ENCODE data around the gene FMNL2.

FMNL2 gene

DNA sequence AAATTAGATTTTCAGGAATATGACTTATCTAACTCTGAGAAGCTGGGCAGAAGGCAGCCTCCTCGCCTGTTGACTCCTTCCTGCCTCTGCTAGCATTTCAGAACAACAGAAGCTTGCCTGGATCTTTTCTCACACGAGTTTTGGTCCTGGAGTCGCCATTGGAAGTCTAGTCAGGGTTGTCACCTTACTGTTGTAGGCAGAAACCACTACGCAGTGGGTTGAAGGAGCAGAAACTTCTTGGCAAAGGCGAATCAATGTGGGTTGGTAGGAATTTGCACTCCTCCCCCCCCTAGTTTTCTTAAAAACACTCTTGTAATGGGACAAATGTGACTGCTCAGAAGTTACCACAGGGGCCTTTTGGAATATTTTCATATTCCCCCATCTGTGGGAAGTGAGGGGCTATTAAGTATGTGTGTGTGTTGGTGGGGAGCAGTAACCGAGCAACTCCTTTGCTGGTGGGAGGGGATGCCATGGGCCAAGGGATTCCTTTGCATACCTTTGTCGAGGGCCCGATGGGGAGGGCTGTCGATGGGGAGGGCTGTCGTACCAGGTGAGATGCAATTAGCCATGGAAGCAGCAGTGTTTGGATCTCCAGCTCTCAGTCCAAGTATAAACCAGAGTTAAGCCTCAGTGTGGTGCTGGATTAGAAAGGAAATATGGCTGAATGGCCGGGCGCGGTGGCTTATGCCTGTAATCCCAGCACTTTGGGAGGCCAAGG, 117.4 kb downstream of the FMNL2 start:
- no peak for DNase-seq

GRCh38 chr2:152453129-152453911, 118.3 kb downstream of the FMNL2 start:
- no peak for DNase-seq

GRCh38 chr2:152454371-152454770, 119.4 kb downstream of the FMNL2 start:
- no peak for DNase-seq

GRCh38 chr2:152454960-152455359, 120.0 kb downstream of the FMNL2 start:
- DNase-seq, result no peak

DNA sequence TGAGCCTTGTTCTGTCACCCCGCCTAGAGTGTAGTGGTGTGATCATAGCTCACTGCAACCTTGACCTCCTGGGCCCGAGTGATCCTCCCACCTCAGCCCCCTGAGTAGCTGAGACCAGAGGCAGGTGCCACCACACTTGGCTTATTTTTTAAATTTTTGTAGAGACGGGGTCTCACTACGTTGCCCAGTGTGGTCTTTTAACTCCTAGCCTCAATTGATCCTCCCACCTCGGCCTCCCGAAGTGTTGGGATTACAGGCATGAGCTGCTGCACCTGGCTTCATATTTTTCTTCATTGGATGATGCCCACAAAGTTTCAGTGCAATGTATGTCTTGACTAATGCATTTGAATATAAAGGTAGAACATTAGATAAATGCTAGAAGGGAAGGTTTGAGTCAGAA, 120.8 kb downstream of the FMNL2 start:
- DNase-seq, result no peak

DNA sequence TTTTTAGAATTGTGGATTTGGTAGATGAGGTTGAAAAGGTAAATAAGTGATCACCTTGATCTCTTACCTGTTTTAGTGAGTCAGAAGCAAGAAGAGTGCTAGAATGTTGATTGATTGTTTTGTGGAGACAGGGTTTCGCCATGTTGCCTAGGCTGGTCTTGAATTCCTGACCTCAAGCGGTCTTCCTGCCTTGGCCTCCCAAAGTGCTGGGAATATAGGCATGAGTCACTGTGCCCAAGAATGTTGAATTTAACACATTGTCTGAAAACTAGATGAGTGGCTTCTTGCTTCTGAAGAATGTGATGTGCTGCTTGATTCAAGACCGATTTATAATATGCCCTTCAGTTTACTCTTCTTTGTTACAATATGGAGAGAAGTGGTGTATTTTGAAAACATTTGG, 121.3 kb downstream of the FMNL2 start:
- no peak for DNase-seq

GRCh38 chr2:152458441-152458940, 123.5 kb downstream of the FMNL2 start:
- DNase-seq, result no peak

GRCh38 chr2:152459091-152459490, 124.1 kb downstream of the FMNL2 start:
- DNase-seq, result no peak

GRCh38 chr2:152460567-152460966, 125.6 kb downstream of the FMNL2 start:
- DNase-seq, result no peak

DNA sequence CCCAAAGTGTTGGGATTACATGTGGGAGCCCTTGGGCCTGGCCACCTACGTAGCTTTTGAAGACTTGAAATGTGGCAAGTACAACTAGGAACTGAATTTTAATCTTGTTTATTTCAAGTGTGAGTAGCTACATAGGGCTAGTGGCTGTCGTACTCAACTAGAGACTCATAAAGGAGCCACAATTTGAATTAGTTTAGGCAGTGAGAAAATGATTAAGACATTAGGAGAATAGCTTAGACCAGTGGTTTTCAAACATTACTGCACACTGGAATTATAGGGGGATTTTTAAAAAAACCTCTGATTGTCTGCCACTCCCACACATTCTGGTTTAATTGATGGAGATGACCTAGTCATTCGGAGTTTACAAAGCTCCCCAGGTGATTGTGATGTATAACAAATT, 127.1 kb downstream of the FMNL2 start:
- DNase-seq, result no peak

- DNase-seq, result no peak
These were observed 127.8 kb downstream of the FMNL2 start for GRCh38 chr2:152462779-152463178.

- no peak for DNase-seq
These were observed 130.0 kb downstream of the FMNL2 start for GRCh38 chr2:152464851-152465470.

DNA sequence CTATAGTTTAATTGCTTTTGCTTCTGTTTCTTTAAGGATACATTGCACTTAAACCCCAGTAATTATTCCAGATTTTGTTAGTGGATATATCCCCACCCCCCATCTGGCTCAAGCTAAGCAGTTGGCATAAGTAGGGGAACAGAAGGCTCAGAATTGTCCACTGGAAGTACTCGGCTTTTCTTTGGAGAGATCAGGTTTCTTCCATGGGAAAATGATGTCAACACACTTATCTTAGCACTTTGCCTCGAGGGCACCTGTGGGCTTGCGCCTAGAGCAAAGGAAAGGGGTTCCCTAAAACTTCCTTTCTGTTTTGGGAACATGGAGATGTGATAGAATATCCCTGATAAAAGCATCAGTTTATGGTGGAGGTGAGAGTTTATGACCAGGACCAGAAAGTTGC, 130.6 kb downstream of the FMNL2 start:
- DNase-seq, result no peak

DNA sequence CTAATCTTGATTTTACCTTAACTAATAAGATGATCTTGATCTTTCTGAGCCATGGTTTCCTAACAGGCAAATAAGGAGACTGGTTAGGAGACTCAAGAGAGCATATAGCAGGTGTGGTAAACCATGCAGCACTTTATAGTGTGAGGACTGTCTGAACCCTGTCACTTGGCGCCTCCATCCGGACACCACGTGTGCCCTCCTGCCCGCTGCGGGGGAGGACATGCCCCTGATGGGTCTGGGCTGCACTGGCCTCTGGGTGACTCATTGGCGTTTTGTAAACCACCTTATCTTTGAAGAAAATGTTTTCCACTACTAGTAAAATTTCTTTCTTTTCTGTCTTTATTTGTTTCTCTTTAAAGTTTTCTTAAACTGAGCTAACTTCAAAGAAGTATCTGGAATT, 131.1 kb downstream of the FMNL2 start:
- DNase-seq, result no peak

- DNase-seq, result no peak
These were observed 132.2 kb downstream of the FMNL2 start for GRCh38 chr2:152466980-152467676.

DNA sequence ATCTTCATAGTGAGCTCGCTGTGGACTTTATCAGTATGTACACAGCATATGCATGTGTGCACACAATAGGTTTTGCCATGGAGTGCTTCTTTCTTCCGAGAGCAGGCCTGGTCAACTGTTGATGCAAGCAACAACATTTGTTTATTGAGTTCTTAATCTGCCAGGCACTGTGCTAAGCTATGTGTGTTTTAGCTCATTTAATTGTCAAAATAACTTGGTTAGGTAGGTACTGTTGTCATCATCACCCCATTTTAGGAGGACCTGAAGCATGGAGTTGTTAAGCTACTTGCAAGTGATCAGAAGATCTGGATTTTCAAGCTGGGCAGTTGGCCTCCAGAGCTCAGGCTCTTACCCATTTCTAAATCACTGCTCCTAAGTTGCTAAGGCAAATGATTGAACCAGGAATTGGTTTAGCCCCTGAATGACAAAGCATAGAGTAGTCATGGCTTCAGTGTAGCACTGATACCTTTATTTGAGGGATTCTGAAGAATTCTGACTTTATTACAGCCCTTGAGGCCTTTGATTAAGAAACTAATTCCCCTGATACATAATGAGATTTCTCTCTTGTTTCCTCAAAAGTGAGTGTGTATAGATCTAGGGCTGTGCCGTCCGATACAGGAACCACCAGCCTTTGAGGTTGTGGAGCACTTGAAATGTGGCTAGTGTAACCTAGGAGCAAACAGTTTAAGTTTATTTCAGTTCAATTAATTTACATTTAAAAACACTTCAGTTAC, 132.9 kb downstream of the FMNL2 start:
- no peak for DNase-seq

DNA sequence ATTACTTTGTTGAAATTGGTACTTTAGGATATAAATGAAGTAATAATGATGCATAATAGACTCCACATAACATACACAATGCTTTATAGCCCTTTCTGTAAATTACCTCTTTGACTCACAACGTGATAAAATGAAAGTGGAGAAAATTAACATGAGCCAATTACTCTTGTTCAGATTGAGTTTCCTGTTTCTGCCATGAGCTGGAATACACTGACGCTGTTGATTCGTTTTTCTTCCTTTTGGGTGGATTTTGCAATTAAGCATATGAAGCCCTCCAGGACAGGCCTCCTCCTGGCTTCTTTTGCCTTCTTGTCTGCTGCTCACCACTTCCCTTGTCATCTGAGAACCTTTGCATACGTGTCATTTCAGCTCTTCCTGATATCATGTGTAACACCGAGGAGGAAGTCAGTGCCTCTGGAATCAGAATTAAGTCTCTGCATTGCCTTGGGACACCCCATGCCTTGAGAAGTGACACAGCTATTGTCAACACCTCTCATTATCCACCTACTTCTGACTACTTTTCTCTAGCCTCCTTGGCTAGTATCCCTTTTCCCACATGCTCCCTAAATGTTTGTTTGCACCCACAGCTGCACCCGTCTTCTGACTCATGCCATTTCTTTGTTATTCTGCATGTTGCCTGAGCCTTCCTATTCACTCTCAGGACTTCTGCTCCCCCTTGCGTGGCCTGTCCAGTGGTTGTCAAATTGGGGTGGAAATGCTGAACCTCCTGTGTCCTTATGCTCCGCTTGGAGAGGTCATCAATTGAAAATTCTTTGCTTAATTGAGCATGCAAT, 134.1 kb downstream of the FMNL2 start:
- no peak for DNase-seq

DNA sequence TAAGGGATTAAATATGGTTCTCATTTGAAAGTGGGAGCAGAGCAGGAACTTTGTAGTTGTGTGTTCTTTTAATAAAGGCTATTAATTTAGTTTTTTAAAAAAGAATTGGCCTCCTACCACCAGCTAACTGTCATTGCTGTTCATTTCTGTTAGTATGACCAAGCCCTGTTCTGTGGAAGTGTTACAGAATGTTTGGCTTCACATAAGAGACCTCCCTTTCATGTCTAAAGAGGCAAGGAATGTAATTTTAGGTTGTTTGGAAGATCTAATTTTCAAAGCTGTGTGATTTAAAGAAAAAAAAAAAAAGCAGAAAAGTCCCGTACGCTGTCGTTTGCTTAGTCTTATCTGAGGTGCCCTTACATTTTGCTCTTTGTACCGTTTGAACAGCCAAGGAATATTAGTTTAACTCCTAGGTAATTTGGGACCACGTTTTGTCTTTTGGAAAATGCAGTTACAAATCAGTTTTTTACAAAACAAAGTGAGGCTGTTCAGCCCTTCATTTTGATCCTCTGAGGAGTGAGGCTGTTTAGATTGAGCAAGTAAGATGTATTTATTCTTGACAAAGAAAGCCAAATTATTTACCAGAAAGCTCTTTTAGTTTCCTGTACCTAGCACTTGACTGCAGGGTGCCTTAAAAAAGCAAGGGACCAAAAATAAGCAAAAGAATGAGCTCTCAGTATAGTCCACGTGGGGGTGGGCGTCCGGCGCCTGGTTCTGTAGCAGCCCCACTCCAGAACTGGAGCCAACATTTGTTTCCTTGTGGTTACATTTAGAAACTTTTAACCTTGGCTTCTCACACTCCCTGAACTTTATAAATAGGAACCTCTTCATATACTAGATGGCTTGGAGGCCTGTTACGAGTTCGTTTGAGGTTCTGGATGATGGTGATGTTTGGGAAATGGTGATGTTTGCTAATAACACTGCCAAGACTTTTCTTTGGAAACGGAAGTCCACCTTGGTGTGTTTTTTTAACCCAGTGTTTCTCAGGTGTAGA, 136.2 kb downstream of the FMNL2 start:
- no peak for DNase-seq

DNA sequence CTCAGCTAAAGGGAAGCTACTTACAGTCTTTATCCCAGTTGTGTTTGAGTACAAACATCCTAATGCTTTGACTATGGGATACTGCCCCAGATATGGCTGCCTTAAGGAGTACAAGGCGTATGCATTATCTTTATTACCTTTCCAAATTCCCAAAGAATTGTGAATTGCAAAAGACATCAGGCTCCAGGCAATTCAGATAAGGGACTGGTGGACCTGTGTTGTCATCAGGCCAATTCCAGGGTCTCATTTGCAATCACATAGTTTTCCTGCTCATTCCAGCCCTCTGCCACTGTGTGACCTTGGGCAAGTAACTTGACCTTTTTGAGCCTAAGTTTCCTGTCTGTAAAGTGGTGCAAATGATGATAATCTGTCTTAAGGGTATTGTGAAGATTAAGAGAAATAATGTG, 137.5 kb downstream of the FMNL2 start:
- DNase-seq, result no peak

DNA sequence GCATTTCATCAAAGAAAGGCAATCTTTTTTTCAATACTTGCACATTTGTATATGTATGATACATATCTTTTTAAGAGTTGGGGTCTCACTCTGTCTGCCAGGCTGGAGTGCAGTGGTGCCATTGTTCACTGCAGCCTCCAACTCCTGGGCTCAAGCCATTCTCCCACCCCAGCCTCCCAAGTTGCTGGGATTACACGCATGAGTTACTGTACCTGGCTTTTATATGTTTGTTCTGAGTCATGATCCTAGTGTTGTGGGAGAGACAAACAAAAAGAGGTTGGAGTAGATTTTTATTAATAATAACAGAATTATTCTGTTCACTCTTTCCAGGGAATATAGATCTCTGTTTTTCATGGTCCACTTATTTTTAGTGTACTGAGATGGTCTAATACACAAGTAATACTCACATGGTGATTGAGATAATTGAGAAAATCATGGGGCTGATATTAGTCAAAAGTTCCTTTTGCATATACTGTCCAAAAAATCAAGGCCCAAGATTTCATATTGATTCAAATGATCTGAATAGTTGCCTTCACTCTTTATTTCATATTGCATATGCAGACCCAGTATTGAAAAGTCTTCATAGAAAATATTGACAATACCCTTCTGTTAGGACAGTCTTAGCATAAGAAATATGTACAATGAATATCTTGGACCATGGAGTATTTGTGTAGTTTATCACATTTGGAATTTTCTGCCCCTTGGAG, 138.3 kb downstream of the FMNL2 start:
- DNase-seq, result no peak
